Kidney (tissue), 14 donors: ENCODE data around the gene DLG2. TPM values are rescaled to one million over a fixed set of nuclear protein-coding genes. Genes with fewer than 3 reads are reported as not detected.

Source experiments
- DNase-seq, 5 donors: peaks; one replicate each; pipeline ENCODE4 v3.0.0-alpha.2; 2013 to 2020
- FAIRE-seq: peaks from 2 replicates; lab custom pipeline; 2012; peaks lifted over from hg19 to GRCh38; lab: Jason Lieb, UNC
- H3K27ac ChIP-seq, 2 donors: one replicate each; pipeline ENCODE4 v1.7.0; 2013; ENCODE audit warnings: low read depth in 2 of 2, low read length in 2 of 2, inconsistent platforms in 1 of 2
- H3K27me3 ChIP-seq: one replicate; pipeline ENCODE4 v1.7.1; 2013; ENCODE audit warnings: low read length, inconsistent platforms; ENCODE audit not compliant: control insufficient read depth, insufficient read depth
- H3K36me3 ChIP-seq, 3 donors: one replicate each; pipeline versions ENCODE4 v1.7.0 to v1.7.1; 2013; ENCODE audit warnings: low read length in 3 of 3, control low read depth in 1 of 3, inconsistent platforms in 1 of 3; ENCODE audit not compliant: insufficient read depth in 3 of 3, control insufficient read depth in 2 of 3
- H3K4me1 ChIP-seq, 3 donors: one replicate each; pipeline versions ENCODE4 v1.7.0 to v1.7.1; 2013; ENCODE audit warnings: low read length in 3 of 3, inconsistent platforms in 1 of 3, low read depth in 1 of 3; ENCODE audit not compliant: control insufficient read depth in 2 of 3, insufficient read depth in 2 of 3
- H3K4me3 ChIP-seq, 3 donors: one replicate each; pipeline versions ENCODE4 v1.7.0 to v1.8.1; 2013; ENCODE audit warnings: low read length in 3 of 3, control low read depth in 1 of 3, inconsistent platforms in 1 of 3
- H3K9ac ChIP-seq, 3 donors: one replicate each; pipeline versions ENCODE4 v1.7.0 to v1.7.1; 2013; ENCODE audit warnings: low read length in 3 of 3, control low read depth in 1 of 3, inconsistent platforms in 1 of 3
- H3K9me3 ChIP-seq, 3 donors: one replicate each; pipeline versions ENCODE4 v1.7.0 to v1.7.1; 2013; ENCODE audit warnings: low read length in 3 of 3, control low read depth in 1 of 3, inconsistent platforms in 1 of 3; ENCODE audit not compliant: control insufficient read depth in 2 of 3, insufficient read depth in 1 of 3
- CTCF ChIP-seq: IDR thresholded peaks from 3 replicates; pipeline ENCODE4 v1.5.1; 2012; ENCODE audit warnings: mild to moderate bottlenecking, moderate library complexity, borderline replicate concordance; ENCODE audit not compliant: insufficient read depth; ENCODE audit errors: extremely low read depth
- intact Hi-C: fragments of 100-400 bp; cut with DNase I; formaldehyde crosslinking; loops from one replicate; pipeline ENCODE4 v1.11.1; 2022
- polyA plus RNA-seq: library from polyadenylated mRNA; stranded (reverse); fragments of 350-450 nt; fragmentation: Illumina TruSeq; extraction: RNeasy Lipid Tissue Mini Kit (QIAGEN cat#74804); gene quantifications from one replicate; pipeline ENCODE4 v1.2.3, GENCODE V29; 2014; ENCODE audit warnings: low read depth, low replicate concordance; ENCODE audit not compliant: insufficient read depth
- total RNA-seq: library from RNA; stranded (reverse); fragmentation: NEBNext Ultra II Directional; extraction: Animal tissue kit (Norgen Biotek cat#: 25700); gene quantifications from one replicate; pipeline ENCODE4 v1.2.1, GENCODE V29; 2021
- donor health status: control.
- donor health status: control.
- donor health status: control.
- donor health status: control.
- donor health status: control.
- donor health status: DM: yes; HTN: yes; CAD: no.
- donor health status: Normal renal cell carcinoma (clear cell type).

DLG2 gene
- total and polyA plus RNA-seq, 2 donors from 2014 or later = 2.9 to 7.2 TPM

- H3K27me3 ChIP-seq = no peaks in the 10 kb centered on the region
- H3K9me3 ChIP-seq = no peaks in the 10 kb centered on the region
- intact Hi-C loops = no loop called here
- no peak overlapping the region for H3K4me3 ChIP-seq
- no peak overlapping the region for H3K27ac ChIP-seq
- FAIRE-seq (no peak), DNase-seq (no peak)
- no peak overlapping the region for H3K9ac ChIP-seq
- H3K36me3 ChIP-seq = no peaks in the 10 kb centered on the region
- no peak for TF ChIP-seq CTCF
- no peaks in the 10 kb centered on the region for H3K4me1 ChIP-seq
Observed at GRCh38 chr11:85464283-85464682, 162.9 kb downstream of the DLG2 start.

GRCh38 chr11:85459304-85459703 is 167.8 kb downstream of the DLG2 start:
- DNase-seq (no peak), FAIRE-seq (no peak)
- H3K4me1 ChIP-seq = no peaks in the 10 kb centered on the region
- no peak overlapping the region for H3K9ac ChIP-seq
- TF ChIP-seq CTCF = no peak
- H3K36me3 ChIP-seq = no peaks in the 10 kb centered on the region
- peaks cover 0 to 4% (median 0%) of the 10 kb centered on the region in 3 donors for H3K9me3 ChIP-seq
- H3K4me3 ChIP-seq = no peak overlapping the region
- no peaks in the 10 kb centered on the region for H3K27me3 ChIP-seq
- intact Hi-C loops = no loop called here
- no peak overlapping the region for H3K27ac ChIP-seq

GRCh38 chr11:85444479-85444878 is 182.7 kb downstream of the DLG2 start:
- no peaks in the 10 kb centered on the region for H3K9me3 ChIP-seq
- H3K4me1 ChIP-seq = no peaks in the 10 kb centered on the region
- FAIRE-seq = no peak
- no peak overlapping the region for H3K9ac ChIP-seq
- H3K27ac ChIP-seq = no peak overlapping the region
- intact Hi-C loops = no loop called here
- DNase-seq = no peak
- no peak for TF ChIP-seq CTCF
- no peaks in the 10 kb centered on the region for H3K36me3 ChIP-seq
- no peak overlapping the region for H3K4me3 ChIP-seq
- H3K27me3 ChIP-seq = no peaks in the 10 kb centered on the region

- H3K9me3 ChIP-seq = peaks cover 0 to 16% (median 3%) of the 10 kb centered on the region in 3 donors
- DNase-seq = no peak
- H3K27ac ChIP-seq = no peak overlapping the region
- no peak for FAIRE-seq
- TF ChIP-seq CTCF = no peak
- intact Hi-C loops = no loop called here
- no peak overlapping the region for H3K4me3 ChIP-seq
- no peaks in the 10 kb centered on the region for H3K4me1 ChIP-seq
- no peak overlapping the region for H3K9ac ChIP-seq
- no peaks in the 10 kb centered on the region for H3K27me3 ChIP-seq
- H3K36me3 ChIP-seq = no peaks in the 10 kb centered on the region
Observed at GRCh38 chr11:85440273-85440672, 186.9 kb downstream of the DLG2 start.
